Thoracic aorta (tissue), 2 donors: ENCODE measurements around the gene PPP5C. TPM values are rescaled to one million over a fixed set of nuclear protein-coding genes. Genes with fewer than 3 reads are reported as not detected.
A peak's percentile ranks its signal among the peaks of the same experiment; 100 is the strongest.

Experiments
- ATAC-seq: fragments of 150-250 bp; one replicate; pipeline ENCODE4 v1.8.0; 2017; ENCODE audit warnings: low read depth; ENCODE audit not compliant: insufficient number of reproducible peaks, low FRiP score
- DNase-seq: peaks from one replicate; pipeline ENCODE4 v3.0.0-alpha.2; 2020; ENCODE audit warnings: low spot score
- H3K27ac ChIP-seq, 2 donors: fragments of 200-600 bp; sonication (generic); 1 replicate in 1 of 2; 2 replicates in 1 of 2; pipeline ENCODE4 v1.5.1; 2016; ENCODE audit warnings: mild to moderate bottlenecking in 2 of 2, moderate library complexity in 2 of 2
- H3K27me3 ChIP-seq: fragments of 200-600 bp; sonication (generic); replicated peaks from 2 replicates; pipeline ENCODE4 v1.6.0; 2016; ENCODE audit warnings: mild to moderate bottlenecking; ENCODE audit not compliant: insufficient read depth
- H3K36me3 ChIP-seq: fragments of 200-600 bp; sonication (generic); one replicate; pipeline ENCODE4 v1.5.1; 2016
- H3K4me1 ChIP-seq, 2 donors: fragments of 200-600 bp; sonication (generic); 1 replicate in 1 of 2; 2 replicates in 1 of 2; pipeline versions ENCODE4 v1.5.1 to v1.6.0; 2016; ENCODE audit warnings: low read depth in 2 of 2, mild to moderate bottlenecking in 1 of 2; ENCODE audit not compliant: control insufficient read depth in 1 of 2
- H3K4me3 ChIP-seq: fragments of 200-600 bp; sonication (generic); 2 replicates; pipeline ENCODE4 v1.5.1; 2016; ENCODE audit warnings: mild to moderate bottlenecking
- H3K9me3 ChIP-seq: fragments of 200-600 bp; sonication (generic); 2 replicates; pipeline ENCODE4 v1.5.1; 2016
- total RNA-seq, 2 donors: library from RNA; depleted of rRNA; stranded (reverse); fragments of >200 nt; gene quantifications; one replicate each; pipeline versions ENCODE4 v1.1.0 to v1.2.3, GENCODE V29; 2016
- TF ChIP-seq, protein P1 (sequence below): fragments of 200-600 bp; sonication (generic); IDR thresholded peaks from one replicate; pipeline ENCODE4 v1.5.1; 2019; ENCODE audit warnings: antibody characterized with exemption

Gene PPP5C
- total RNA-seq, 2 donors from 2014 or later: 60.6 to 107 TPM

DNA sequence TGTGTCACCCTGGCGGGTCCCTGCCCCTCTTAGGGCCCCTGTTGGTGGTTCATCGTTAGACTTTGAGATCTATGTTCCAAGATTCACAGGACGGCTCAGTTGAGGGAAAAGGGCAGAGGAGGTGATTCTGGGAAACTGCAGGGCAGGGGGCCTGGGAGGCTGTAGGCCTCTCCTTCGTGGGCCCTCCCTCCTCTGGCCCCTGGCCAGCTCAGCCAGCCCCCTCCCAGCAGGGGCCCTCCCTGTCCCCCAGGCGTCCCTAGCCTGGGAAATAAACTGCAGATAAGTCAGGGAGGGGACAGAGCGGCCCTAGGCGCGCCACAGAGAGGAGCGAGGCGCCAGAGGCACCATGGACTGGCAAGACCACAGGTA, 43.6 kb upstream of the PPP5C start:
- no peak overlapping the region for H3K4me3 ChIP-seq
- ATAC-seq: no peak
- no peaks in the 10 kb centered on the region for H3K27me3 ChIP-seq
- H3K27ac ChIP-seq: peak overlapping the region; percentile 76 to 95
- TF ChIP-seq, protein P1, sequence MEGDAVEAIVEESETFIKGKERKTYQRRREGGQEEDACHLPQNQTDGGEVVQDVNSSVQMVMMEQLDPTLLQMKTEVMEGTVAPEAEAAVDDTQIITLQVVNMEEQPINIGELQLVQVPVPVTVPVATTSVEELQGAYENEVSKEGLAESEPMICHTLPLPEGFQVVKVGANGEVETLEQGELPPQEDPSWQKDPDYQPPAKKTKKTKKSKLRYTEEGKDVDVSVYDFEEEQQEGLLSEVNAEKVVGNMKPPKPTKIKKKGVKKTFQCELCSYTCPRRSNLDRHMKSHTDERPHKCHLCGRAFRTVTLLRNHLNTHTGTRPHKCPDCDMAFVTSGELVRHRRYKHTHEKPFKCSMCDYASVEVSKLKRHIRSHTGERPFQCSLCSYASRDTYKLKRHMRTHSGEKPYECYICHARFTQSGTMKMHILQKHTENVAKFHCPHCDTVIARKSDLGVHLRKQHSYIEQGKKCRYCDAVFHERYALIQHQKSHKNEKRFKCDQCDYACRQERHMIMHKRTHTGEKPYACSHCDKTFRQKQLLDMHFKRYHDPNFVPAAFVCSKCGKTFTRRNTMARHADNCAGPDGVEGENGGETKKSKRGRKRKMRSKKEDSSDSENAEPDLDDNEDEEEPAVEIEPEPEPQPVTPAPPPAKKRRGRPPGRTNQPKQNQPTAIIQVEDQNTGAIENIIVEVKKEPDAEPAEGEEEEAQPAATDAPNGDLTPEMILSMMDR: no peak
- H3K4me1 ChIP-seq: peaks cover 21 to 49% of the 10 kb centered on the region in 2 donors
- H3K9me3 ChIP-seq: no peaks in the 10 kb centered on the region
- H3K36me3 ChIP-seq: peaks cover 46% of the 10 kb centered on the region
- DNase-seq: no peak

DNA sequence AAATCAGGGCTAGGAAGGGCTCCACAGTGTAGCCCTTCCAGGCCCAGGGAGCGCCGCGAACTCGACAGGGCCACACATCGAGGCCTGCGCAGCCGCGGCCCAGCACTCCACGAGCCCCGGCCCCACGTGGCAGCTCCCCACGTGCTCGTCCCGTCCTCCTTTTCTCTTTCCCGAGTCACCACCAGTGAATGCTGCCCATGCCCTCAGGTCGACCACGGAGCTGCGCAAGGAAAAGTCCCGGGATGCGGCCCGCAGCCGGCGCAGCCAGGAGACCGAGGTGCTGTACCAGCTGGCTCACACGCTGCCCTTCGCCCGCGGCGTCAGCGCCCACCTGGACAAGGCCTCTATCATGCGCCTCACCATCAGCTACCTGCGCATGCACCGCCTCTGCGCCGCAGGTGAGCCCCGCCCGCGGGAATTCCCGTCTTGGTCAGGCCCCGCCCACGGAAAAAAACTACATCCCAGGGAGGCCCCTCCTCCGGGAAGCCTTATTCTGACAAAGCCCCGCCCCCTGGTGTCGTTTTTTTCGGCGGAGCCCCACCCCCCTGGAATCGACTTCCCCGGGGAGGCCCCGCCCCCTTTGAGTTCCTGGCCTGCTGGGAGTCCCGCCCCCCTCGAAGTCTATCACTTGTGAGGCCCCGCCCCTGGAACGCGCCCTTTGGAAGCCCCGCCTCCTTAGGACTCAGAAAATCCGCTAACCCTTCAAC, 43.0 kb upstream of the PPP5C start:
- H3K4me3 ChIP-seq: no peak overlapping the region
- TF ChIP-seq, protein P1: no peak
- H3K9me3 ChIP-seq: no peaks in the 10 kb centered on the region
- H3K27ac ChIP-seq: peak overlapping the region; percentile 76 to 95
- ATAC-seq (no peak), DNase-seq (no peak)
- peaks cover 21 to 45% of the 10 kb centered on the region in 2 donors for H3K4me1 ChIP-seq
- H3K36me3 ChIP-seq: peaks cover 51% of the 10 kb centered on the region
- H3K27me3 ChIP-seq: no peaks in the 10 kb centered on the region

DNA sequence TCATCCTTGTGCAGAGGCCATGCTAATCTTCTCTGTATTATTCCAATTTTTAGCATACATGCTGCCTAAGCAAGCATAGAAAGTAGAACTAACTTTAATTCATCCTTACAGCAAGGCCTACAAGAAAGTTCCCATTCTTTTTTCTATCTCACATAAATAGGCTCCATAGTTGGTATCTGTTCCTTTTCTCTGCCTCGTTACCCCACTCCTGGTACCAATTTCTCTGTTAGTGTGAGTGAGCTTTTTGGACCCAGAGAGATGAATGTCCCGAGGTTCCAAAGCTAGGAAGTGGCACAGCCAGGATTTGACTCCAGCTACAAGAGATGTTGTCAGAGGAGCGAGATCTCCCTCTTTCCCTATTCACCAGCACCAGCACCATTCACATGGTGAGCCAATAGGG, 40.4 kb upstream of the PPP5C start:
- Histone ChIP-seq H3K4me1 (peaks cover 5 to 21% of the 10 kb centered on the region in 2 donors), H3K36me3 (peaks cover 72% of the 10 kb centered on the region), H3K27ac (no peak overlapping the region), H3K4me3 (no peak overlapping the region), H3K27me3 (no peaks in the 10 kb centered on the region), H3K9me3 (no peaks in the 10 kb centered on the region)
- ATAC-seq (no peak), DNase-seq (no peak)
- TF ChIP-seq, protein P1: no peak

DNA sequence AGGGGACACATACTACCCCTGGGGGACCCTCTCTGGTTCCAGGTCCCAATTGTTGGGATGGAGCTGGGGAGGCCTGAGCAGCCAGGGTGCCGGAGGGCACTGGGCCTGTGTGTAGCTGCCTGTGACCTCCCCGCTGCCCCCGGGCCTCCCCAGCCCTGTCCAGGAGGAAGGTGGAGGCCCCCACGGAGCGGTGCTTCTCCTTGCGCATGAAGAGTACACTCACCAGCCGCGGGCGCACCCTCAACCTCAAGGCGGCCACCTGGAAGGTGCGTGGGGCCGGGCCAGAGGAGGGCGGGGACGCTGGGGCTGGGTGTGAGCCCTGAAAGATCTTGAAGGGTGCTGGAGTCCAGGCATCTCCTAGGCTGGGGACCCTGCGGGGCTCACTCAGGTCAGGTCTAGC, 38.4 kb upstream of the PPP5C start:
- Histone ChIP-seq H3K9me3 (no peaks in the 10 kb centered on the region), H3K27ac (no peak overlapping the region), H3K27me3 (no peaks in the 10 kb centered on the region), H3K36me3 (peaks cover 79% of the 10 kb centered on the region), H3K4me3 (no peak overlapping the region), H3K4me1 (peaks cover 0 to 4% of the 10 kb centered on the region in 2 donors)
- ATAC-seq: no peak
- TF ChIP-seq, protein P1: no peak
- no peak for DNase-seq

DNA sequence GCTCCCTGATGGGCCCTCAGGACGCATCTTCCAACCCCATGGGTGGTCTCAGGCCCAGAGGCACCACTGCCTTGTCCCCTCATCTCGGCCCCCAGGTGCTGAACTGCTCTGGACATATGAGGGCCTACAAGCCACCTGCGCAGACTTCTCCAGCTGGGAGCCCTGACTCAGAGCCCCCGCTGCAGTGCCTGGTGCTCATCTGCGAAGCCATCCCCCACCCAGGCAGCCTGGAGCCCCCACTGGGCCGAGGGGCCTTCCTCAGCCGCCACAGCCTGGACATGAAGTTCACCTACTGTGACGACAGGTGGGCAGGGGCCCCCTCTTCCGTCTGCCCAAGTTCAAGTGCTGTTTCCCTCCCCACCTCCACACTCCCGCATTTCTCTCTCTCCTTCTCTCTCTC, 37.8 kb upstream of the PPP5C start:
- TF ChIP-seq, protein P1: no peak
- Histone ChIP-seq H3K9me3 (no peaks in the 10 kb centered on the region), H3K27ac (no peak overlapping the region), H3K27me3 (no peaks in the 10 kb centered on the region), H3K4me1 (no peaks in the 10 kb centered on the region), H3K36me3 (peaks cover 75% of the 10 kb centered on the region), H3K4me3 (no peak overlapping the region)
- no peak for DNase-seq
- no peak for ATAC-seq
